ENCODE results near the gene C1QTNF8.

The C1QTNF8 gene

GRCh38 chr16:1047123-1047522, 48.9 kb downstream of the C1QTNF8 start:
- H3K4me3 ChIP-seq (ENCODE audit: control insufficient read depth, low read depth, low read length), result no peak overlapping the region
- DNase-seq (ENCODE audit: low read depth), result no peak
- TF ChIP-seq CTCF (conservative IDR thresholded peaks at IDR 0.05; ENCODE audit: control insufficient read depth, insufficient read depth, low read depth, low read length), result no peak

DNA sequence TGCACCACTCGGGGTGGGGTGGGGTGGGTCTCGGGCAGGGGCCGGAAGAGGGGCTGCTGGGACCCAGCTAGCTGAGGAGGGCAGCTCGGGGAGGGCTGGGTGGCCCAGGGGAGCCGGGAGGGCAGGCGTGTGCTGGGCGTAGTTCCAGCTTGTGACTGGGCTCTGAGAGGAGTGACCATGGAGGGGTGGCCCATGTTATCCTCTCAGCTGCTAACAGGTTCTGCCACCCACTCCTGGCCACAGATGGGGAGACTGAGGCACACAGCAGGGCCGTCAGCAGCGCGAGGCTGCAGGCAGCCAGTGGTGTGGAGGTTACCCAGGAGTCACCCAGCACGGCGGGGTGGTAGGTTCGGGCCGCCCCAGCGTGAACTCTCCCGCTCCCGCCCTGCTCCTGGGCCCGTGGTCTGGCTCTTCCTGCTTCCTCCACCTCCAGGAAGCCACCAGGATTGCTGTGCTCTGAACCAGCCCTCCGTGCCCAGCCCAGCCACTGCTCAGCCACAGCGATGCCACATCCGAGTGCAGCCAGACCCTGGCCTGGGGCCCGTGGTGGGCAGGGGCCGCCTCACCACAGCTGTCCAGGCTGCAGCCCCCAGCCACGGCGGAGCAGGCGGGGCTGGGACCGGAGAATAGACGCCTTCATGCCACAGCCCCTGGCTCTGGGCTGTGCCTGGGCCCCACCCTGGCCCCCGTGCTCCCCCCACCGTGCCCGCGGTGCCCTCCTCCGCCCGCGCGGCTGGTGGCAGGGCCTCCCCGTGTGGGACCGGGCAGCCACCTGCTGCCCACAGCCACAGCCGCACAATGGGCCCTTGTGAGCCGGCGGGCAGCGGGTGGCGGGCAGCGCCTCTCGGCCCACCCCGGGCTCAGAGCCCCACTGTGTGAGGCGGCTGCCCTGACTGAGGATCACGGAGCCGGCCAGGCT, 49.8 kb downstream of the C1QTNF8 start:
- DNase-seq (ENCODE audit: low read depth), result no peak
- no peak overlapping the region for H3K4me3 ChIP-seq (ENCODE audit: control insufficient read depth, low read depth, low read length)
- TF ChIP-seq CTCF (conservative IDR thresholded peaks at IDR 0.05; ENCODE audit: control insufficient read depth, insufficient read depth, low read depth, low read length), result no peak

DNA sequence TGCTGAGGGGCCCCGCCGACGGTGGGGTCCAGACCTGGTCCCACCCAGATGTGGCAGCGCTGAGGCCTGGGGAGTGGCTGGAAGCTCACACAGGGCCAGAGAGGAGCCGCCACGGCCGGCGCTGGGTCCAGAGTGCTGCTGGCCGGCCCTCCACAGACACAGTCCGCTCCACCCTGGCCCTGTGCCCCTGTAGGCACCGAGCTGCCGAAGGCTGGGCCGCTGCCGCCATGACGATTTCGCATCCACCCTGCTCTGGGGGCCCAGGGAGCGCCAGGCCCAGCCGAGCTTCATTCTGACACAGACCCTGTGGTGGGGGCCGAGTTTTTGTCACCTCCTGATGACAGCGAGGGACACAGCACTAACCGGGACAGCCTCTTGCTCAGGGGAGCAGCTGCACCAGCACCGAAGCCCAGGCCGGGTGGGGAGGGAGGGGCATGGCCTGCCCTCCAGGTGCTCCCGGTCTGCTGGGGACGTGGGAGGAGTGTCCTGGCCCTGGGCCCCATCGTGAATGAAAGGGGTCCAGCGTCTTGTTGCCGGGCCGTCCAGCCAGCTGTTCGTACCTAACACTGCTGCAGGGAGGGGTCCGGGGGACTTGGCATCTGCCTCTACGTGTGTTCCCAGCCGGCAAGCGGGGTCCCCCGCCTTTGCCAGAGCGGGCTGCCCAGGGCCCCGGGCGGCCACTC, 50.6 kb downstream of the C1QTNF8 start:
- no peak overlapping the region for H3K4me3 ChIP-seq (ENCODE audit: control insufficient read depth, low read depth, low read length)

GRCh38 chr16:1044460-1045309, 51.4 kb downstream of the C1QTNF8 start:
- no peak for DNase-seq (ENCODE audit: low read depth)
- TF ChIP-seq CTCF (conservative IDR thresholded peaks at IDR 0.05; ENCODE audit: control insufficient read depth, insufficient read depth, low read depth, low read length), result no peak
- no peak overlapping the region for H3K4me3 ChIP-seq (ENCODE audit: control insufficient read depth, low read depth, low read length)

More for the DNA sequence above, 50.6 kb downstream of the C1QTNF8 start:
- no peak for DNase-seq (ENCODE audit: low read depth)
- TF ChIP-seq CTCF (conservative IDR thresholded peaks at IDR 0.05; ENCODE audit: control insufficient read depth, insufficient read depth, low read depth, low read length), result no peak

- DNase-seq (ENCODE audit: low read depth), result no peak
- no peak overlapping the region for H3K4me3 ChIP-seq (ENCODE audit: control insufficient read depth, low read depth, low read length)
- no peak for TF ChIP-seq CTCF (conservative IDR thresholded peaks at IDR 0.05; ENCODE audit: control insufficient read depth, insufficient read depth, low read depth, low read length)
Observed at GRCh38 chr16:1043881-1044451, 52.1 kb downstream of the C1QTNF8 start.

- no peak for DNase-seq (ENCODE audit: low read depth)
- TF ChIP-seq CTCF (conservative IDR thresholded peaks at IDR 0.05; ENCODE audit: control insufficient read depth, insufficient read depth, low read depth, low read length), result no peak
- no peak overlapping the region for H3K4me3 ChIP-seq (ENCODE audit: control insufficient read depth, low read depth, low read length)
Observed at GRCh38 chr16:1042866-1043265, 53.2 kb downstream of the C1QTNF8 start.

All from fibroblast of mammary gland (primary cell).